Measurements from ENCODE around the gene CLDND2.
A peak's percentile ranks its signal among the peaks of the same experiment; 100 is the strongest.

The CLDND2 gene

DNA sequence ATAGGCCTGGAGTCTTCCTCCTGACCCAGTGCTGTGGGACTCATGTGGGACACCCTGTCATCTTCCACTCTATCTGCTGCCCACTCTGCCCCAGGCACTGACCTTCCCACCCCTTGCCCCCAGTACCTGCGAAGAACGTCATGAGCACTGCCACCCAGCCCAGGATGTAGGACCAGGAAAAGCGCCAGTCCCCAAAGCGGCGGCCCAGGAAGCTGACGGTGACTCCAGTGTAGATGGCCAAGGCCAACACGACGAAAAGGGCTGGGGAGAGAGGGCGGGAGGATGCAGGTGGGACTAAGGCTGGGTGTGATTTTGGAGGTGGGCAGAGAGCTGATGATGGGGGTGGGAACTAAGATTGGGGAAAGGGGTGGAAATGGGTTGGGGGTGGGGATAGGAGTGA is 11.6 kb upstream of the CLDND2 start:
- H3K4me1 ChIP-seq (ENCODE audit: control insufficient read depth, insufficient read depth, low read length): no peaks in the 10 kb centered on the region
- no peak overlapping the region for H3K9ac ChIP-seq (ENCODE audit: low read length in 2 of 2)
- peaks cover 3 to 5% of the 10 kb centered on the region in 2 donors for H3K9me3 ChIP-seq (ENCODE audit: control insufficient read depth in 2 of 2, low read length in 2 of 2)
- no peak overlapping the region for H3K4me3 ChIP-seq (ENCODE audit: low read length in 2 of 2)
- H3K27ac ChIP-seq (ENCODE audit: low read length): no peak overlapping the region
- no peaks in the 10 kb centered on the region for H3K27me3 ChIP-seq (ENCODE audit: control insufficient read depth in 1 of 2, insufficient read depth in 2 of 2, low read length in 2 of 2)
- no peaks in the 10 kb centered on the region for H3K36me3 ChIP-seq (ENCODE audit: control insufficient read depth in 2 of 2, insufficient read depth in 2 of 2, low read length in 2 of 2)

DNA sequence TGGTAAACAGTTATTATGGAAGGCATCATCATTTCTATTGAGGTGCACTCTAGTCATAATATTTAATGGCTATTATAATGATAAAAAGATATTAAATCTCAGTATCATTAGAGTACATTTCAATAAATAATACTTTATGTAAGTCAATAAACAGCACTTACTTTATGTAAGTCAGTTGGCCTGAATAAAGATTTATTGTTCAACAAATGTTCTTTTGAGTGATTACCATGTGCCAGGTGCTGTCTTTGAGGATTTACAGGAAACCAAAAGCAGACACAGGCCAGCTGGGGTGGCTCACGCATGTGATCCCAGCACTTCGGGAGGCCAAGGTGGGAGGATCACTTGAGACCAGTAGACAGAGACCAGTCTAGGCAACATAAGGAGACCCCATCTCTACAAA is 8.6 kb upstream of the CLDND2 start:
- Histone ChIP-seq H3K27ac (ENCODE audit: low read length) (no peak overlapping the region), H3K36me3 (ENCODE audit: control insufficient read depth in 2 of 2, insufficient read depth in 2 of 2, low read length in 2 of 2) (no peaks in the 10 kb centered on the region)

DNA sequence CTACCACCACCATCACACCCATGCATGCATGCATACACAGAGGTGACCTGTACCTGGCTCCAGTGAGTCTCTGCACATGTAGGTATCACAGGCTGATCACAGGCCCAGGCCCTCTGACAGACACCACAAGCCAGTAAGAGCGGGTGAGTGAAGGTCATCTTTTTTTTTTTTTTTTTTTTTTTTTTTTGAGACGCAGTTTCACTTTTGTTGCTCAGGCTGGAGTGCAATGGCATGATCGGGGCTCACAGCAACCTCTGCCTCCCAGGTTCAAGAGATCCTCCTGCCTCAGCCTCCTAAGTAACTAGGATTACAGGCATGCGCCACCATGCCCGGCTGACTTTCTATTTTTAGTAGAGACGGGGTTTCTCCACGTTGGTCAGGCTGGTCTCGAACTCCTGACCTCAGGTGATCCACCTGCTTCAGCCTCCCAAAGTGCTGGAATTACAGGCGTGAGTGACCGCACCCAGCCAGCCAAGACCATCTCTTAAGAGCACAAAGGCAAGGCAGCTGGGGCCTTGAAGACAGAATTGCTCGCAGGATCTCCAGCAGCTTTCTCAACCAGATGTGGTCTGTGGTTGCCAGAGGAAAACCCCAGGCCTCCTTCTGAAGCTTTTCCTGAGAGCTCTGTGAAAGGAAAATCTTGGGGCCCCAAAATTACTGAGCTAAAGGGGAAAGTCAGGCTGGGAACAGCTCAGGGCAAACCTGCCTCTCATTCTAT is 6.9 kb upstream of the CLDND2 start:
- no peaks in the 10 kb centered on the region for H3K36me3 ChIP-seq (ENCODE audit: control insufficient read depth in 2 of 2, insufficient read depth in 2 of 2, low read length in 2 of 2)
- peaks cover 0 to 2% of the 10 kb centered on the region in 2 donors for H3K27me3 ChIP-seq (ENCODE audit: control insufficient read depth in 1 of 2, insufficient read depth in 2 of 2, low read length in 2 of 2)
- H3K27ac ChIP-seq (ENCODE audit: low read length): no peak overlapping the region
- H3K4me1 ChIP-seq (ENCODE audit: control insufficient read depth, insufficient read depth, low read length): no peaks in the 10 kb centered on the region
- H3K4me3 ChIP-seq (ENCODE audit: low read length in 2 of 2): no peak overlapping the region
- H3K9me3 ChIP-seq (ENCODE audit: control insufficient read depth in 2 of 2, low read length in 2 of 2): no peaks in the 10 kb centered on the region
- no peak overlapping the region for H3K9ac ChIP-seq (ENCODE audit: low read length in 2 of 2)

More for the DNA sequence above, 8.6 kb upstream of the CLDND2 start:
- Histone ChIP-seq H3K9ac (ENCODE audit: low read length in 2 of 2) (no peak overlapping the region), H3K9me3 (ENCODE audit: control insufficient read depth in 2 of 2, low read length in 2 of 2) (peaks cover 3 to 5% of the 10 kb centered on the region in 2 donors), H3K4me1 (ENCODE audit: control insufficient read depth, insufficient read depth, low read length) (no peaks in the 10 kb centered on the region), H3K4me3 (ENCODE audit: low read length in 2 of 2) (no peak overlapping the region), H3K27me3 (ENCODE audit: control insufficient read depth in 1 of 2, insufficient read depth in 2 of 2, low read length in 2 of 2) (peaks cover 0 to 2% of the 10 kb centered on the region in 2 donors)

DNA sequence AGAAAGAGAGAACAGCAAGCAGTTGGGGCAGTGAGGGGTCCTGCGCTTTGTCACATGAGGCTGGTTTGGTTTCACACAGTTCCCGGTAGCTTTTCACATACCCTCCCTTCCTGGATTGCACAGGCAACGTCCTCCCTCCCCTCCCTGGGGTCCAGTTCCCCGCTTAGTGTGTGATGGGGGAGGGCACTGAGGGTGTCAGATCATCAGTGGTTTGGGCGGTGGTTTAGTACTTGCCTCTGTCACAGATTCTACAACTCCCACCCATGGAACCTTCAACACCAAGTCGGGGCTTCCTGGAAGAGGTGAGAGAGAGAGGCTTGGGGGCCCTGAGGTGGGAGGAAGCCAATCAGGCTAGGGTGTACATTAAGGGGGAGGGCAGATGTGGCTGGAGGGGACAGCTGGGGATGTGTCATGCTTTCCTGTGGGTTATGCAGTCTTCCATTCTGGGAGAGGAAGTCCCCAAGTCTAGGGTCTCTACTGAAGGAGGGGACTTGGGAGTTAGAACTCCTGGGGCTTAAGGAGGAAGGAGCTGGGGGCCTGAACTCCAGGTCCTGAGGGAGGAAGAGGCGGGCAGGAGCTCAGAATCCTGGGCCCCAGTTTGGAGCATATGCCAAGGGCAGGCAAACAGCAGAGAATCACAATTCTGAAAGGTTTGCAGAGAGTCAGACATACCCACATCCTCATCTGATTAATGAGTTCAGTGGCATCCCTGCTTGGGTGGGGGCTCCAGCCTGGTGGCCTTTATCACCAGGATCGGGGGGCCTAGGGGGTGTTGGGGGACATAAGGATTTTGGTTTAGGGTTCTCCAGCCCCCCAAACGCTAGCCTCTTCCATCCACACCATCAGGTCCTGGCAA is 4.1 kb upstream of the CLDND2 start, which contains the start of gene NKG7:
Gene NKG7 (minus strand): TSS at position 6 of the 856 bp plus-strand sequence. CDS start 119 bp downstream, outside the sequence.
- Histone ChIP-seq H3K4me1 (ENCODE audit: control insufficient read depth, insufficient read depth, low read length) (peaks cover 7% of the 10 kb centered on the region), H3K27ac (ENCODE audit: low read length) (no peak within 1 kb of the TSS), H3K36me3 (ENCODE audit: control insufficient read depth in 2 of 2, insufficient read depth in 2 of 2, low read length in 2 of 2) (no peaks in the 10 kb centered on the region), H3K4me3 (ENCODE audit: low read length in 2 of 2) (no peak within 1 kb of the TSS), H3K9me3 (ENCODE audit: control insufficient read depth in 2 of 2, low read length in 2 of 2) (no peaks in the 10 kb centered on the region), H3K9ac (ENCODE audit: low read length in 2 of 2) (no peak within 1 kb of the TSS), H3K27me3 (ENCODE audit: control insufficient read depth in 1 of 2, insufficient read depth in 2 of 2, low read length in 2 of 2) (peaks cover 0 to 2% of the 10 kb centered on the region in 2 donors)

DNA sequence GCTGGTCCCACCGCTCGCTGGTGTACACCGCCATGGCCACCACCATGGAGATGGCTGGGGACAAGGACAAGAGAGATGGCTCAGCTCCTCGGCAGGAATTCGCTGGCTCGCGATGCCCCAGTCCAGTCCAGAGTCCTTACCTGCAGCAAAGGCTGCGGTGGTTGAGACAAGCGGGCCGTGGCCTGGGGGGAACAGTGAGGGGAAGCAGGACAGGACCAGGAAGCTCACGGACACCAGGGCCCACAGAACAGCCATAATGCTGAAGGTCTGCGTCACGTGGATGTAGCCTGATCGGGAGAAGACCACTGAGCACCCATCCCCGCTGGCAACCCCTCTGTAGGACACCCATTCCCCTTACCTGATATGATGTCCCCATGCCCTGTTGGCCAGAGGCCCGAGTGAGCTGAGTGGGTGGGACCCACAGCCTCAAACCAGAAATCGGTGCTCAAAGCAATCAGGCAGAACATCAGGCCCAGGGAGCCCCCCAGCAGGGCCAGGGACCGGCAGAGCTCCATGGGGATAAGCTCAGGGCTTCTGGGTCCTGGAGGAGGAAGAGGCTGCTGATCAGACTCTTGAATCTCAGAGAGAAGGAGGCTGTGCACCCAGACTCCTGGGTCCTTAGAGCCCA is 3.3 kb upstream of the CLDND2 start:
- Histone ChIP-seq H3K36me3 (ENCODE audit: control insufficient read depth in 2 of 2, insufficient read depth in 2 of 2, low read length in 2 of 2) (no peaks in the 10 kb centered on the region), H3K4me1 (ENCODE audit: control insufficient read depth, insufficient read depth, low read length) (peaks cover 9% of the 10 kb centered on the region), H3K9ac (ENCODE audit: low read length in 2 of 2) (no peak overlapping the region), H3K9me3 (ENCODE audit: control insufficient read depth in 2 of 2, low read length in 2 of 2) (no peaks in the 10 kb centered on the region), H3K27ac (ENCODE audit: low read length) (no peak overlapping the region), H3K4me3 (ENCODE audit: low read length in 2 of 2) (no peak overlapping the region), H3K27me3 (ENCODE audit: control insufficient read depth in 1 of 2, insufficient read depth in 2 of 2, low read length in 2 of 2) (peaks cover 0 to 2% of the 10 kb centered on the region in 2 donors)

DNA sequence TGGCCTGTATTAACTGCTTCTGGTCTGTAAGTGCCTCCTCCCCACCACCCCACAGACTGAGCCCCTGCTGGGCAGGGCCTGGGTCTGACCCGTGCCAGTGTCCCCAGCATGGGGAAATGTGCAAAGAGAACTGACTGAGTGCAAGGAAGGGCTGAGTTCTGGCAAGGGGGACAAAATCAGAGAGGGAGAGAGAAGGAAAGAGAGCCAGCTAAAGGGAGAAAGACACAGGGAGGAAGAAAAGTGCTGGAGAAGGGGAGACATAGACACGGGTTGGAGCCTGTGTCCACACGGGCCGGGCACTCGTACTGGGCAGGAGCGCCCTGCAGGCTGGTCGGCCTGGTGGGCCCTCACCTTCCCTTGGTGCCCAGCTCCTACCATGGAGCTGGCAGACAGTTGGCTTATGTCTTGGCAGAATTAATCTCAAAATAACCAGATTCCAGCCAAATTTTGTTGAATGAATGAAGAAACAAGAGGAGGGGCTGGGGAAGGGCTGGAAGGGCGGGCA is 2.4 kb upstream of the CLDND2 start:
- Histone ChIP-seq H3K36me3 (ENCODE audit: control insufficient read depth in 2 of 2, insufficient read depth in 2 of 2, low read length in 2 of 2) (no peaks in the 10 kb centered on the region), H3K4me1 (ENCODE audit: control insufficient read depth, insufficient read depth, low read length) (peaks cover 12% of the 10 kb centered on the region), H3K27ac (ENCODE audit: low read length) (no peak overlapping the region), H3K9ac (ENCODE audit: low read length in 2 of 2) (no peak overlapping the region), H3K27me3 (ENCODE audit: control insufficient read depth in 1 of 2, insufficient read depth in 2 of 2, low read length in 2 of 2) (peaks cover 0 to 2% of the 10 kb centered on the region in 2 donors), H3K4me3 (ENCODE audit: low read length in 2 of 2) (no peak overlapping the region), H3K9me3 (ENCODE audit: control insufficient read depth in 2 of 2, low read length in 2 of 2) (no peaks in the 10 kb centered on the region)

DNA sequence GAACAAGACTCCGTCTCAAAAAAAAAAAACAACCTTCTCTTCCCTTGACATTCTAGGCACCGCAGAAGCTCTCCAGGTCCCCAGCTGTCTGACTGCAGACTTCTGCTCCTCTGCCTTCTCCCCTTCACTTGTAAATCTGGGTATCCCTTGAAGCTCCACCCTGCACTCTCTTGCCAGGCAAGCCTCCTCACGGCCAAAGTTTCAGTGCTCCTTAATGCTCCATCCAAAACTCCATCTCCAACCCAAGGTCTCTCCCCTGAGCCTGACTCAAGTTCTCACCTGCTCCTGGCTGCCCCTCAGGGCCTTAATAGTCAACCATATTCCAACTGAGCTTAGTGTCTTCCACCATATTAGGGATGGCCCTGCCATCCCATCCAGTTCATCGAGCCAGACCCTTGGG is 1.4 kb upstream of the CLDND2 start:
- Histone ChIP-seq H3K36me3 (ENCODE audit: control insufficient read depth in 2 of 2, insufficient read depth in 2 of 2, low read length in 2 of 2) (no peaks in the 10 kb centered on the region), H3K27me3 (ENCODE audit: control insufficient read depth in 1 of 2, insufficient read depth in 2 of 2, low read length in 2 of 2) (peaks cover 0 to 2% of the 10 kb centered on the region in 2 donors), H3K9me3 (ENCODE audit: control insufficient read depth in 2 of 2, low read length in 2 of 2) (no peaks in the 10 kb centered on the region), H3K4me1 (ENCODE audit: control insufficient read depth, insufficient read depth, low read length) (peaks cover 18% of the 10 kb centered on the region), H3K27ac (ENCODE audit: low read length) (no peak overlapping the region), H3K9ac (ENCODE audit: low read length in 2 of 2) (no peak overlapping the region), H3K4me3 (ENCODE audit: low read length in 2 of 2) (no peak overlapping the region)

DNA sequence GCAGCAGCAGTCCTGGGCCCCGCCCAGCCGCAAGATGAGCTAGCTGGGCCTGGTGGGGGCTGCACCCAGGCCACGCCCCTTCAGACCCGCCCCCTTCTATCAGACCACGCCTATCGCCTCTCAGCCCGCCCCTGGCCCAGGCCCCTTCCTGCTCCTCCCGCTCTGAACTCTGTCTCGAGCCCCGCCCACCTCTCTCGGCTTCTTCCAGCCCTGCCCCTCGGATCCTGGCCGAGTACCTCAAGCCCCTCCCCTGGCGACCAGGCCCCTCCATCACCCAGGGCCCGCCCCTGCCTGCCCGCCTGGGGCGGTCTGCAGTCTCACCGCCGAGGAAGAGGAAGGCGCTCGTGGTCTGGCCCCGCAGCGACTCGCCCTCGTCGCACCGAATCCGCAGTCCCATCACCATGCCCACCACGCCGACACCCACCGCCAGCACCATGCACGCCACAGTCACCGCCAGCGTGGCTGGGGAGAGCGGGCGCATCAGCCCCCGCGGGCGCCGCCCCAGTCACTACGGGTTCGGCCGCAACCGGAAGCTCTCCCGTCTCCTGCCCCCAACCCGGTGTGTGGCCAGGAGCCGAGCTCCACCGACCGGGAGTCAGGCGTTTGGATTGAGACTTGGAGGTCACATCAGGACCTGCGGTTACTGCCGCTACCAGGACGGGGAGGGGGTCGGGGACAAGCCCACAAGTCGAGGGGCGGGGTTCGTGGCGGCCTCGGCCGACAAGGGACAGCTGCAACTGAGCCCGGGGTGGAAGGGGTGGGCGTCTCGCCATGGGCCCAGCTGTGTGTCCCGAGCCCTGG is 1.0 kb downstream of the CLDND2 start:
- Histone ChIP-seq H3K27ac (ENCODE audit: low read length) (peak overlapping the region; percentile 99), H3K4me3 (ENCODE audit: low read length in 2 of 2) (peak overlapping the region; percentile 85 to 91), H3K27me3 (ENCODE audit: control insufficient read depth in 1 of 2, insufficient read depth in 2 of 2, low read length in 2 of 2) (peaks cover 0 to under 1% of the 10 kb centered on the region in 2 donors), H3K4me1 (ENCODE audit: control insufficient read depth, insufficient read depth, low read length) (peaks cover 38% of the 10 kb centered on the region), H3K9ac (ENCODE audit: low read length in 2 of 2) (peak overlapping the region; percentile 72 to 96), H3K9me3 (ENCODE audit: control insufficient read depth in 2 of 2, low read length in 2 of 2) (no peaks in the 10 kb centered on the region), H3K36me3 (ENCODE audit: control insufficient read depth in 2 of 2, insufficient read depth in 2 of 2, low read length in 2 of 2) (no peaks in the 10 kb centered on the region)

DNA sequence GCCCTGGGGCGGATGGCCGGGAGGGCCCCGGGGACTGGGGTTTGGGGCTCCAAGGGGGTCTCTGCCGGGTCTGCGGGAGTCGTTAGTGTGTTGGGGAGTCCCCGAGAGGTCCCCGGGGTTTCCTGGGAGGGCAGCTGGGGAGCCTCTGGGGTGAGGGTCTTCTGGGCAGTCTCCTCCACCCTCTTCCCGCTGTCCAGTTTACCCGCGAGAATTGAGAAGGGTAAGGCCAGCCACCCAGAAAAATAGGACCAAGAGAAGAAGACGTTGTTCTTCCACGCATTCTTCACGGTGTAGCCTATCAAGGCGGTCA is 1.6 kb downstream of the CLDND2 start:
- H3K27me3 ChIP-seq (ENCODE audit: control insufficient read depth in 1 of 2, insufficient read depth in 2 of 2, low read length in 2 of 2): no peaks in the 10 kb centered on the region
- peaks cover 44% of the 10 kb centered on the region for H3K4me1 ChIP-seq (ENCODE audit: control insufficient read depth, insufficient read depth, low read length)
- H3K9me3 ChIP-seq (ENCODE audit: control insufficient read depth in 2 of 2, low read length in 2 of 2): no peaks in the 10 kb centered on the region
- H3K9ac ChIP-seq (ENCODE audit: low read length in 2 of 2): peak overlapping the region; percentile 96
- peak overlapping the region; percentile 99 for H3K27ac ChIP-seq (ENCODE audit: low read length)
- no peaks in the 10 kb centered on the region for H3K36me3 ChIP-seq (ENCODE audit: control insufficient read depth in 2 of 2, insufficient read depth in 2 of 2, low read length in 2 of 2)
- peak overlapping the region; percentile 85 to 91 for H3K4me3 ChIP-seq (ENCODE audit: low read length in 2 of 2)

Data from stomach smooth muscle (tissue), 2 donors.